OCI-LY1 (cell line): ENCODE measurements around the gene ACTR3C.

Source experiments
- H2AFZ ChIP-seq: fragments of 200-600 bp; sonication (generic), shearing (Covaris generic); 2 replicates; pipeline ENCODE4 v1.6.0; 2014; ENCODE audit warnings: antibody characterized with exemption, mild to moderate bottlenecking, low read length
- H3F3A ChIP-seq: fragments of 200-600 bp; sonication (generic), shearing (Covaris generic); 2 replicates; pipeline ENCODE4 v1.6.0; 2014; ENCODE audit warnings: mild to moderate bottlenecking, antibody characterized with exemption, low read length, moderate library complexity; ENCODE audit not compliant: insufficient read depth
- H3K27ac ChIP-seq: fragments of 200-600 bp; sonication (generic); 2 replicates; pipeline ENCODE4 v1.5.1; 2014; ENCODE audit warnings: low read length, mixed run types, mild to moderate bottlenecking, low read depth; ENCODE audit not compliant: poor library complexity, severe bottlenecking
- H3K27me3 ChIP-seq: fragments of 200-600 bp; sonication (generic); 2 replicates; pipeline ENCODE4 v1.6.0; 2014; ENCODE audit warnings: antibody characterized with exemption, mild to moderate bottlenecking, low read length, moderate library complexity; ENCODE audit not compliant: insufficient read depth
- H3K36me3 ChIP-seq: fragments of 200-600 bp; sonication (generic); 2 replicates; pipeline ENCODE4 v1.6.1; 2014; ENCODE audit warnings: mild to moderate bottlenecking, antibody characterized with exemption, low read length, moderate library complexity, mixed read lengths; ENCODE audit not compliant: insufficient read depth
- H3K4me1 ChIP-seq: fragments of 200-600 bp; sonication (generic); 2 replicates; pipeline ENCODE4 v1.5.1; 2014; ENCODE audit warnings: mild to moderate bottlenecking, low read length, moderate library complexity; ENCODE audit not compliant: insufficient read depth, severe bottlenecking
- H3K4me2 ChIP-seq: fragments of 200-600 bp; sonication (generic), shearing (Covaris generic); 2 replicates; pipeline ENCODE4 v1.6.1; 2014; ENCODE audit warnings: low read length
- H3K4me3 ChIP-seq: fragments of 200-600 bp; sonication (generic); 2 replicates; pipeline ENCODE4 v1.5.1; 2014; ENCODE audit warnings: low read length, low read depth, mild to moderate bottlenecking, mixed read lengths; ENCODE audit not compliant: poor library complexity, severe bottlenecking
- H3K79me2 ChIP-seq: fragments of 200-600 bp; shearing (Covaris generic); 2 replicates; pipeline ENCODE4 v1.6.1; 2016; ENCODE audit warnings: mixed run types, low read length, mixed read lengths; ENCODE audit not compliant: insufficient read depth
- H3K9ac ChIP-seq: fragments of 200-600 bp; sonication (generic), shearing (Covaris generic); 2 replicates; pipeline ENCODE4 v1.6.1; 2014; ENCODE audit warnings: mild to moderate bottlenecking, low read length, mixed read lengths
- H3K9me2 ChIP-seq: fragments of 200-600 bp; sonication (generic), shearing (Covaris generic); 2 replicates; pipeline ENCODE4 v1.6.1; 2014; ENCODE audit warnings: low read depth, mild to moderate bottlenecking, low read length, mixed read lengths
- H3K9me3 ChIP-seq: fragments of 200-600 bp; shearing (Covaris generic); 2 replicates; pipeline ENCODE4 v1.6.1; 2014; ENCODE audit warnings: low read length, mixed read lengths
- H4K20me1 ChIP-seq: fragments of 200-600 bp; sonication (generic), shearing (Covaris generic); 2 replicates; pipeline ENCODE4 v1.6.0; 2016; ENCODE audit warnings: mild to moderate bottlenecking, low read length; ENCODE audit not compliant: insufficient read depth
- EZH2 ChIP-seq: fragments of 200-600 bp; sonication (generic), shearing (Covaris generic); IDR thresholded peaks from 2 replicates; pipeline ENCODE4 v1.8.0; 2017; ENCODE audit warnings: borderline replicate concordance, mixed run types, mild to moderate bottlenecking, antibody characterized with exemption, low read length, moderate library complexity, mixed read lengths
- TF ChIP-seq, protein P1 (sequence below): fragments of 200-600 bp; sonication (generic), shearing (Covaris generic); IDR thresholded peaks from 2 replicates; pipeline ENCODE4 v1.5.1; 2017; ENCODE audit warnings: mild to moderate bottlenecking, antibody characterized with exemption, low read length, moderate library complexity, mixed read lengths

ACTR3C gene

DNA sequence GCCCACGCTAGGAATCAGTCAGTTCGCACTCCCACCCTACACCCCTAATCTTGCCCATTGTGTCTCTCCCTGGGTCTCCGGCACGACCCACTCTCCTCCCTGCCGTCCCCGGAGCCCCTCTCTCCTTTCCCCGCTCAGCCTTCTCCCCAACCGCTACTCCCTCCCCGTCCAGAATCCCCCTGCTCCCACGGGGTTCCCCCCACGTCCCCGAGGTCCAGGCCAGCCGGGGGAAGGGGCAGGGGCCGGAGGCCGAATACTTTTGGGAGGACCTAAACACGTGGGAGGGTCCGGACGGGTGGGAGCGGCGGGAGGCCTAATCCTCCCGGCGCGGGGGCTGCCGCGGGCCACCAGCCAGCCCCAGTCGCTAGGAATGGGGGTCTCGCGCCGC lies 17.5 kb upstream of the ACTR3C start:
- no peak overlapping the region for H3K9ac ChIP-seq

DNA sequence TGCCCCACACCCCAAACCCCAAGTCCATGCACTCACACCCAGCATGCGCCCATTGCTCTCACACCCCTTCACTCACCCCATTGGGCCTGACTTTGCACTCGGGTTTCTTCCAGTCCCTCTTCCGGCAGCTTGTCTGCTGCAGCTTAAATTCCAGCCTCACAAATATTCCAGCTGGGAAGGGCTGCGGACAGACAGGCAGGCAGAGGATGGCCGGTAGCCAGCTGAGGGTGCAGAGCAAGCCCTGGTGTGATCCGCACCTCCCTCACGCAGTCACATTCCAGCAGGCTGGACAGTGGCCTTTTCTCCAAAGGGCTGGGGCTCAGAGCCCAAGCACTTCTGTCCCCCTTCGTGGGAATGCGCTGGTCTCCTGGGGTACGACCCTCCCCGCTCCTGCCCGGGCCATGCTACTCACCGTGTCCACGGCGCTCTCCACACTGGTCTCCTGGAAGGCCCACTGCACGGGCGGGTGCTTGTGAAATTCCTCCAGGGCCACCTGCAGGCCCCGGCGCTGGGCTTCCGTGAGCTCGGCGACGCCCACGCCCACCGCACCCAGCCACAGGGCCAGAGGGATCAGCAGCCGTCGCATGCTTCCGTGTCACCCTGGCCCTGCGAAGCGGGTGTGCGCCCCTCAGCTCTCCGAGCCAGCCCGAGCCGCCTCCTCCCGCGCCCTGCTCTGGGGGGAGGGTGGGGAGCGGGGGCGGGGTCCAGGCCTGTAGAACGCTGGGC lies 16.8 kb upstream of the ACTR3C start:
- no peak overlapping the region for H3K4me2 ChIP-seq
- TF ChIP-seq EZH2 = no peak
- TF ChIP-seq, protein P1, sequence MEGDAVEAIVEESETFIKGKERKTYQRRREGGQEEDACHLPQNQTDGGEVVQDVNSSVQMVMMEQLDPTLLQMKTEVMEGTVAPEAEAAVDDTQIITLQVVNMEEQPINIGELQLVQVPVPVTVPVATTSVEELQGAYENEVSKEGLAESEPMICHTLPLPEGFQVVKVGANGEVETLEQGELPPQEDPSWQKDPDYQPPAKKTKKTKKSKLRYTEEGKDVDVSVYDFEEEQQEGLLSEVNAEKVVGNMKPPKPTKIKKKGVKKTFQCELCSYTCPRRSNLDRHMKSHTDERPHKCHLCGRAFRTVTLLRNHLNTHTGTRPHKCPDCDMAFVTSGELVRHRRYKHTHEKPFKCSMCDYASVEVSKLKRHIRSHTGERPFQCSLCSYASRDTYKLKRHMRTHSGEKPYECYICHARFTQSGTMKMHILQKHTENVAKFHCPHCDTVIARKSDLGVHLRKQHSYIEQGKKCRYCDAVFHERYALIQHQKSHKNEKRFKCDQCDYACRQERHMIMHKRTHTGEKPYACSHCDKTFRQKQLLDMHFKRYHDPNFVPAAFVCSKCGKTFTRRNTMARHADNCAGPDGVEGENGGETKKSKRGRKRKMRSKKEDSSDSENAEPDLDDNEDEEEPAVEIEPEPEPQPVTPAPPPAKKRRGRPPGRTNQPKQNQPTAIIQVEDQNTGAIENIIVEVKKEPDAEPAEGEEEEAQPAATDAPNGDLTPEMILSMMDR = no peak
- H3K27ac ChIP-seq = no peak overlapping the region
- no peaks in the 10 kb centered on the region for H4K20me1 ChIP-seq
- peaks cover 7% of the 10 kb centered on the region; the same call in 1 of the 2 replicates for H3K27me3 ChIP-seq
- H3K79me2 ChIP-seq = no peaks in the 10 kb centered on the region
- no peaks in the 10 kb centered on the region for H3K9me2 ChIP-seq
- H3K4me1 ChIP-seq = no peaks in the 10 kb centered on the region
- peaks cover 11% of the 10 kb centered on the region for H3K9me3 ChIP-seq
- no peaks in the 10 kb centered on the region for H3F3A ChIP-seq
- H3K36me3 ChIP-seq = no peaks in the 10 kb centered on the region; the same call in 1 of the 2 replicates
- no peak overlapping the region for H3K4me3 ChIP-seq
- no peak overlapping the region for H3K9ac ChIP-seq
- no peak overlapping the region for H2AFZ ChIP-seq

More for the DNA sequence above, 17.5 kb upstream of the ACTR3C start:
- H3K27me3 ChIP-seq = peaks cover 7% of the 10 kb centered on the region; the same call in 1 of the 2 replicates
- H3K27ac ChIP-seq = no peak overlapping the region
- TF ChIP-seq, protein P1 = no peak
- TF ChIP-seq EZH2 = no peak
- no peaks in the 10 kb centered on the region; the same call in 1 of the 2 replicates for H3K36me3 ChIP-seq
- H2AFZ ChIP-seq = no peak overlapping the region
- H3K79me2 ChIP-seq = no peaks in the 10 kb centered on the region
- H3K9me2 ChIP-seq = no peaks in the 10 kb centered on the region
- H4K20me1 ChIP-seq = no peaks in the 10 kb centered on the region
- no peak overlapping the region for H3K4me3 ChIP-seq
- H3K4me1 ChIP-seq = no peaks in the 10 kb centered on the region
- H3K9me3 ChIP-seq = peaks cover 11% of the 10 kb centered on the region
- H3F3A ChIP-seq = no peaks in the 10 kb centered on the region
- H3K4me2 ChIP-seq = no peak overlapping the region

DNA sequence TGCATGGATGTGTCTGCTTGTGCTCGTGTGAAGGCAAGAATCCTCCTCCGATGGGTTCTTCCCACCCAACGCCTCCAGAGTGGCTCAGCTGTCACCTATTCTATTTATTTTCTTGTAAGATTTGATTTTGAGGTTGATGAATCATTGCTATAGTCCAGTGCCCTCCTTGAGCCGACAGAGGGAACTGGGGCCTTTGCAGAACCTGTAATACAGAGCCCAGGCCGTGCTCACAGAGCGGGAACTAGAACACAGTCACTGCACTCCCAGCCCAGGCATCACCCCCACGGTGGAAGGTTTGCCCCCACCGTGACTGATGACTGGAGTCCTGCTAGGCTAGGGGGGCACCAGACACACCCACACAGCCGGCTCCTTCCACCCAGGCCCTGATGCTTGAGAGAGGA lies 16.1 kb upstream of the ACTR3C start:
- Histone ChIP-seq H3K9ac (no peak overlapping the region), H3K9me2 (no peaks in the 10 kb centered on the region), H3K27me3 (peaks cover 7% of the 10 kb centered on the region; the same call in 1 of the 2 replicates), H3K27ac (no peak overlapping the region), H3K4me2 (no peak overlapping the region), H3K4me1 (no peaks in the 10 kb centered on the region), H3K36me3 (no peaks in the 10 kb centered on the region; the same call in 1 of the 2 replicates), H3K9me3 (peaks cover 6% of the 10 kb centered on the region; the same call in 1 of the 2 replicates), H3K79me2 (no peaks in the 10 kb centered on the region), H3F3A (no peaks in the 10 kb centered on the region), H2AFZ (no peak overlapping the region), H4K20me1 (no peaks in the 10 kb centered on the region), H3K4me3 (no peak overlapping the region)
- TF ChIP-seq EZH2 = no peak
- TF ChIP-seq, protein P1 = no peak
